Stomach (tissue), 9 donors: ENCODE measurements around the gene KCNJ12. TPM values are rescaled to one million over a fixed set of nuclear protein-coding genes. Genes with fewer than 3 reads are reported as not detected.

Experiments used
- DNase-seq, 2 donors: peaks; one replicate each; pipeline versions ENCODE4 v3.0.0 to v3.0.0-alpha.2; 2013 to 2019
- H3K27ac ChIP-seq, 5 donors: fragments of 200-600 bp in 4 of 5; sonication (generic) in 4 of 5; one replicate each; pipeline ENCODE4 v1.5.1; 2013 to 2019; ENCODE audit warnings: mild to moderate bottlenecking in 1 of 5, moderate library complexity in 1 of 5
- H3K27me3 ChIP-seq, 3 donors: fragments of 200-600 bp; sonication (generic); one replicate each; pipeline ENCODE4 v1.5.1; 2017 to 2019; ENCODE audit warnings: mixed run types in 1 of 3
- H3K36me3 ChIP-seq, 4 donors: fragments of 200-600 bp; sonication (generic); 1 replicate in 3 of 4; 2 replicates in 1 of 4; pipeline ENCODE4 v1.5.1; 2016 to 2019
- H3K4me1 ChIP-seq, 4 donors: fragments of 200-600 bp; sonication (generic); one replicate each; pipeline ENCODE4 v1.5.1; 2016 to 2019
- H3K4me3 ChIP-seq, 4 donors: fragments of 200-600 bp; sonication (generic) in 3 of 4; one replicate each; pipeline ENCODE4 v1.5.1; 2016 to 2019; ENCODE audit warnings: mild to moderate bottlenecking in 1 of 4
- H3K9me3 ChIP-seq, 4 donors: fragments of 200-600 bp; sonication (generic); one replicate each; pipeline ENCODE4 v1.5.1; 2016 to 2019
- CTCF ChIP-seq, 7 experiments: fragments of 450-650 bp in 4 of 7; fragments of 200-600 bp in 3 of 7; sonication (generic) in 3 of 7; IDR thresholded peaks; one replicate each; pipeline ENCODE4 v1.5.1; 2016 to 2019; ENCODE audit warnings: antibody characterized with exemption in 7 of 7, control low read depth in 2 of 7, mild to moderate bottlenecking in 1 of 7
- EP300 ChIP-seq: sonication (generic); formaldehyde crosslinking; IDR thresholded peaks from one replicate; pipeline ENCODE4 v1.6.1; 2017; ENCODE audit warnings: antibody characterized with exemption
- POLR2A ChIP-seq, 4 donors: fragments of 450-650 bp; IDR thresholded peaks; one replicate each; pipeline ENCODE4 v1.6.1; 2016; ENCODE audit warnings: antibody characterized with exemption in 4 of 4, control low read depth in 2 of 4, mild to moderate bottlenecking in 1 of 4, moderate library complexity in 1 of 4
- POLR2AphosphoS5 ChIP-seq, 3 donors: sonication (generic); formaldehyde crosslinking; IDR thresholded peaks; one replicate each; pipeline ENCODE4 v1.6.1; 2016; ENCODE audit warnings: antibody characterized with exemption in 3 of 3
- WGBS, 5 donors: extraction: QIAGEN DNeasy Blood & Tissue Kit in 3 of 5; methylation state at CpG; one replicate each; pipeline versions ENCODE4 v1.1.5 to v1.1.7; 2013 to 2018; 5-methylcytosine and 5-hydroxymethylcytosine counted together
- intact Hi-C: fragments of 100-400 bp; cut with DNase I; formaldehyde crosslinking; loops from one replicate; pipeline ENCODE4 v1.15.1; 2023; ENCODE audit warnings: low total_unique reads
- polyA plus RNA-seq, 3 donors: library from polyadenylated mRNA; stranded (reverse); fragments of 200-250 nt; gene quantifications; one replicate each; pipeline ENCODE4 v1.2.3, GENCODE V29; 2013
- total RNA-seq, 5 donors: library from RNA; depleted of rRNA; stranded (reverse); fragments of >200 nt; gene quantifications; one replicate each; pipeline versions ENCODE4 v1.1.0 to v1.2.3, GENCODE V29; 2014 to 2016
- donor health status: healthy with polysubstance abuse.
- donor health status: Bipolar disorder and iron deficiency.
- donor health status: healthy.

Gene KCNJ12
- total and polyA plus RNA-seq, 8 donors: under 0.01 to 10.5 (median 1.8) TPM; not detected in 1

DNA sequence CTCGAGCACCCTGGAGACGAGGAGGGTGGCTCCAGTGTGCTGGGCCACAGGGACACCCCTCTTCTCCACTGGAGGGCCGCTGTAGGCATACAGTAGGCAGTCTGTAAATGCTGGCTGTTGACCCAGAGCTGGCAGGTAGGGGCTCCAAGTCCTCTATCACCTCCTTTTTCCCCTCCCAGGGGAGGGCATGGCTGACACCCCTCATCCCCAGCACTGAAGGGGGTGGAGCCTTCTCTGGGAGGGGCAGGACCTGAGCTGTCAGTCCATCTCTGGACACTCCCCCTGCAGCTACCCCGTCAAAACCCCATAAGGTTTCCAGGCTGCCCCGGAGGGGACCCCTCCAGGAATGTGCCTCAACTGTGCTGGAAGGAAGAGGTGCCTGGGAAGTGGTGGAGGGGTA is 2.4 kb downstream of the KCNJ12 start:
- TF ChIP-seq CTCF (IDR thresholded peaks at IDR 0.05): no peak
- TF ChIP-seq POLR2AphosphoS5 (IDR thresholded peaks at IDR 0.05): no peak
- no peak for TF ChIP-seq EP300
- no peak for TF ChIP-seq POLR2A (IDR thresholded peaks at IDR 0.05)
- Histone ChIP-seq H3K36me3 (no peaks in the 10 kb centered on the region), H3K27ac (peak overlapping the region in 1 of 5 donors; percentile 84), H3K4me3 (peak overlapping the region in 1 of 4 donors; percentile 73), H3K27me3 (peaks cover 0 to 65% (median 23%) of the 10 kb centered on the region in 3 donors), H3K4me1 (peaks cover 29 to 67% (median 53%) of the 10 kb centered on the region in 4 donors), H3K9me3 (no peaks in the 10 kb centered on the region)
- intact Hi-C loops: no loop called here
- 53 to 75% (median 64%) methylated on average over 4 to 5 of the region's 5 CpGs for WGBS, 5 donors
- no peak for DNase-seq

GRCh38 chr17:21379080-21379711 is 3.0 kb downstream of the KCNJ12 start:
- peaks cover 29 to 67% (median 53%) of the 10 kb centered on the region in 4 donors for H3K4me1 ChIP-seq
- DNase-seq: peak in 1 of 2 donors; percentile 94
- H3K27ac ChIP-seq: peak overlapping the region; percentile 1 to 84 (median 37)
- peaks cover 0 to 64% (median 23%) of the 10 kb centered on the region in 3 donors for H3K27me3 ChIP-seq
- intact Hi-C loops: no loop called here
- WGBS, 5 donors: 34 to 67% (median 49%) methylated on average over 15 to 17 of the region's 17 CpGs
- no peak overlapping the region for H3K4me3 ChIP-seq
- TF ChIP-seq POLR2AphosphoS5 (IDR thresholded peaks at IDR 0.05) (peak in 2 of 3 donors; percentile 28 to 33), POLR2A (IDR thresholded peaks at IDR 0.05) (no peak)
- no peaks in the 10 kb centered on the region for H3K36me3 ChIP-seq
- H3K9me3 ChIP-seq: no peaks in the 10 kb centered on the region

GRCh38 chr17:21380659-21381058 is 4.5 kb downstream of the KCNJ12 start:
- peak overlapping the region in 1 of 5 donors; percentile 84 for H3K27ac ChIP-seq
- H3K27me3 ChIP-seq: peaks cover 0 to 49% (median 23%) of the 10 kb centered on the region in 3 donors
- H3K36me3 ChIP-seq: no peaks in the 10 kb centered on the region
- DNase-seq: no peak
- H3K4me3 ChIP-seq: no peak overlapping the region
- H3K9me3 ChIP-seq: no peaks in the 10 kb centered on the region
- TF ChIP-seq POLR2A (IDR thresholded peaks at IDR 0.05) (no peak), EP300 (no peak), CTCF (IDR thresholded peaks at IDR 0.05) (no peak), POLR2AphosphoS5 (IDR thresholded peaks at IDR 0.05) (no peak)
- WGBS, 5 donors: 82 to 91% (median 90%) methylated on average over 3 of the region's 3 CpGs
- intact Hi-C loops: no loop called here
- H3K4me1 ChIP-seq: peaks cover 29 to 64% (median 51%) of the 10 kb centered on the region in 4 donors

DNA sequence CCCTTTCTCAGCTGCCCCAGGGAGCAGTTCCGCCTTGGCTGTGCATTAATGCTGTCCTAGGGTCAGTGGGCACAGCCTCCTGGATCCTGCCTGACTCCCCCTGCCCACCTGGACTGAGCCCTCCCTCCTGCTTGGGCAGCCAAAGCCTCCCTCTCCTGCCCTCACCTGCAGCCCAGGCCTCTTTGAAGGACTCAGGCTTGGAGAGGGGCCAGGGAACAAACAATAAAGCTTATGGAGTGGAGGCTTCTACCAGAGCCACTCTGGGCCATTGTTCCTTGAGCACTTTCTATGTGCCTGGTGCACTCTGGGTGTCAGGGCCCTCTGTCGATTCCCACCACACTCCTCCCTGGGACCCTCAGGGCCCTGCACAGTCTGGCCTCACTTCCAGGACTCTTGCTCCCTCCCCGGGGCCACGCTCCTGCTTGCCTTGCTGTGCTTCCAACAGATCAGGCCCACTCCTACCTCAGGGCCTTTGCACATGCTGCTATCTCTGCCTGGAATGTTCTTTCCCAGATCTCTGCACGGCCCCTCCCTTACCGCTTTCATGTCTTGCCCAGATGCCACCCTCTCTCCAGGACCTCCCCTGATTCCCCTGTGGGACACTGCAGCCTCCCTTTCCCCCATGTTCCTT is 5.0 kb downstream of the KCNJ12 start:
- Histone ChIP-seq H3K4me1 (peaks cover 26 to 59% (median 46%) of the 10 kb centered on the region in 4 donors), H3K36me3 (no peaks in the 10 kb centered on the region), H3K9me3 (no peaks in the 10 kb centered on the region), H3K4me3 (no peak overlapping the region), H3K27me3 (peaks cover 0 to 44% (median 23%) of the 10 kb centered on the region in 3 donors), H3K27ac (peak overlapping the region in 1 of 5 donors; percentile 84)
- TF ChIP-seq EP300 (no peak), POLR2AphosphoS5 (IDR thresholded peaks at IDR 0.05) (no peak), CTCF (IDR thresholded peaks at IDR 0.05) (no peak), POLR2A (IDR thresholded peaks at IDR 0.05) (no peak)
- intact Hi-C loops: no loop called here
- 76 to 93% (median 83%) methylated on average over 6 of the region's 6 CpGs for WGBS, 5 donors
- DNase-seq: peak in 1 of 2 donors; percentile 72
